B cell (primary cell): ENCODE measurements around the gene ZFP36L1. TPM values are rescaled to one million over a fixed set of nuclear protein-coding genes. Genes with fewer than 3 reads are reported as not detected.

Experiments used
- ATAC-seq: fragments of 200-7000 bp; cut with Tn5 transposase; one replicate; pipeline ENCODE4 v1.10.0; 2021; ENCODE audit warnings: low read depth, mild to moderate bottlenecking, moderate number of reproducible peaks, moderate library complexity
- CTCF ChIA-PET: fragments of 350-600 bp; sonication (Branson Sonifier 250); formaldehyde crosslinking; loops from one replicate; lab custom pipeline; 2021; ENCODE audit warnings: antibody characterized with exemption, inconsistent platforms; lab: Charles Lee
- POLR2A ChIA-PET: fragments of 350-600 bp; sonication (Branson Sonifier 250); formaldehyde crosslinking; loops from one replicate; lab custom pipeline; 2021; ENCODE audit warnings: antibody characterized with exemption; lab: Charles Lee
- DNase-seq: peaks from one replicate; pipeline ENCODE4 v3.0.0; 2013
- H2AFZ ChIP-seq: 2 replicates; pipeline ENCODE4 v1.6.1; 2012; ENCODE audit warnings: mild to moderate bottlenecking, low read depth, low read length; ENCODE audit not compliant: insufficient read depth, poor library complexity, severe bottlenecking
- H3K27ac ChIP-seq, 2 donors: 1 replicate in 1 of 2; 2 replicates in 1 of 2; pipeline ENCODE4 v1.5.1; 2012 to 2013; ENCODE audit warnings: low read length in 2 of 2, mild to moderate bottlenecking in 2 of 2, moderate library complexity in 1 of 2
- H3K27me3 ChIP-seq, 4 experiments: fragments of 200-600 bp in 1 of 4; sonication (generic) in 1 of 4; replicated peaks in 1 of 4; 1 replicate in 2 of 4; 2 replicates in 2 of 4; pipeline versions ENCODE4 v1.6.1 to v1.7.0; 2013 to 2016; ENCODE audit warnings: low read length in 3 of 4, mild to moderate bottlenecking in 2 of 4, mixed read lengths in 1 of 4, moderate library complexity in 1 of 4; ENCODE audit not compliant: insufficient read depth in 4 of 4, control insufficient read depth in 3 of 4; ENCODE audit errors: control extremely low read depth in 1 of 4
- H3K36me3 ChIP-seq, 2 experiments: replicated peaks in 1 of 2; 1 replicate in 1 of 2; 2 replicates in 1 of 2; pipeline versions ENCODE4 v1.6.1 to v1.7.1; 2013; ENCODE audit warnings: low read length in 1 of 2; ENCODE audit not compliant: insufficient read depth in 2 of 2, control insufficient read depth in 1 of 2; ENCODE audit errors: control extremely low read depth in 1 of 2, extremely low read depth in 1 of 2
- H3K4me1 ChIP-seq, 2 donors: fragments of 200-600 bp in 1 of 2; sonication (generic) in 1 of 2; 1 replicate in 1 of 2; 2 replicates in 1 of 2; pipeline versions ENCODE4 v1.5.1 to v1.6.1; 2013 to 2017; ENCODE audit warnings: low read length in 2 of 2; ENCODE audit not compliant: control insufficient read depth in 2 of 2, insufficient read depth in 2 of 2
- H3K4me2 ChIP-seq: replicated peaks from 2 replicates; pipeline ENCODE3; 2012; ENCODE audit warnings: mild to moderate bottlenecking, low read depth, low read length; ENCODE audit not compliant: poor library complexity, severe bottlenecking
- H3K4me3 ChIP-seq, 5 experiments: fragments of 200-600 bp in 1 of 5; sonication (generic) in 1 of 5; 1 replicate in 3 of 5; 2 replicates in 2 of 5; pipeline versions ENCODE4 v1.5.1 to v1.7.0; 2011 to 2016; ENCODE audit warnings: low read length in 4 of 5, mild to moderate bottlenecking in 4 of 5, low read depth in 2 of 5, control low read depth in 1 of 5, moderate library complexity in 1 of 5; ENCODE audit not compliant: insufficient read depth in 1 of 5; ENCODE audit errors: control extremely low read depth in 1 of 5, extremely low read depth in 1 of 5
- H3K79me2 ChIP-seq: fragments of 200-600 bp; sonication (generic); one replicate; pipeline ENCODE4 v1.6.0; 2016; ENCODE audit warnings: low read length; ENCODE audit not compliant: control insufficient read depth, insufficient read depth
- H3K9ac ChIP-seq: fragments of 200-600 bp; sonication (generic); 2 replicates; pipeline ENCODE4 v1.6.1; 2017; ENCODE audit warnings: mild to moderate bottlenecking, low read length, moderate library complexity
- H3K9me3 ChIP-seq, 3 donors: one replicate each; pipeline versions ENCODE4 v1.6.1 to v1.7.1; 2013; ENCODE audit warnings: low read length in 2 of 3; ENCODE audit not compliant: control insufficient read depth in 2 of 3, insufficient read depth in 1 of 3; ENCODE audit errors: control extremely low read depth in 1 of 3
- H4K20me1 ChIP-seq: 2 replicates; pipeline ENCODE4 v1.6.0; 2012; ENCODE audit warnings: mild to moderate bottlenecking, low read length; ENCODE audit not compliant: insufficient read depth, control insufficient read depth, poor library complexity, severe bottlenecking
- H3K27ac Mint-ChIP-seq: one replicate; pipeline ENCODE4 v1.8.0; 2021; ENCODE audit warnings: mixed read lengths
- H3K27me3 Mint-ChIP-seq: one replicate; pipeline ENCODE4 v1.8.0; 2021; ENCODE audit warnings: mixed read lengths
- H3K4me1 Mint-ChIP-seq: one replicate; pipeline ENCODE4 v1.8.0; 2021; ENCODE audit warnings: mixed read lengths
- H3K4me3 Mint-ChIP-seq: one replicate; pipeline ENCODE4 v1.8.0; 2021; ENCODE audit warnings: mixed read lengths
- H3K9me3 Mint-ChIP-seq: one replicate; pipeline ENCODE4 v1.8.0; 2022; ENCODE audit warnings: mixed read lengths; ENCODE audit not compliant: insufficient read depth
- CTCF ChIP-seq: fragments of 200-600 bp; IDR thresholded peaks from one replicate; pipeline ENCODE4 v1.8.0; 2022; ENCODE audit warnings: antibody characterized with exemption, mild to moderate bottlenecking
- EZH2 ChIP-seq: IDR thresholded peaks from 2 replicates; pipeline ENCODE4 v1.6.1; 2012; ENCODE audit warnings: borderline replicate concordance, low read depth, mild to moderate bottlenecking, moderate library complexity, low read length; ENCODE audit not compliant: insufficient read depth, poor library complexity, severe bottlenecking
- WGBS: methylation state at CpG from one replicate; pipeline ENCODE4 v1.1.5; 2013; ENCODE audit warnings: missing lambda C conversion rate; ENCODE audit not compliant: insufficient coverage; 5-methylcytosine and 5-hydroxymethylcytosine counted together
- intact Hi-C: fragments of 100-400 bp; cut with micrococcal nuclease; formaldehyde crosslinking; loops from one replicate; pipeline ENCODE4 v1.10.0; 2022
- polyA plus RNA-seq: library from polyadenylated mRNA; depleted of rRNA; stranded (reverse); fragments of >200 nt; gene quantifications from 2 replicates; pipeline ENCODE4 v1.2.3, GENCODE V29; 2012
- total RNA-seq, 2 donors: library from RNA; stranded (reverse); fragments of 120-200 nt in 1 of 2; gene quantifications; 1 replicate in 1 of 2; 2 replicates in 1 of 2; pipeline versions ENCODE4 v1.2.3 to v1.2.4, GENCODE V29; 2013 to 2022

ZFP36L1 gene
- total and polyA plus RNA-seq, 2 donors (not counting 1 experiment from before 2014, with no cell fraction given) = 572 to 983 TPM

- H2AFZ ChIP-seq = no peak overlapping the region
- H3K36me3 ChIP-seq = peaks cover 0 to 44% of the 10 kb centered on the region in 2 experiments
- no peak overlapping the region for H3K9ac ChIP-seq
- no peak overlapping the region for H3K4me3 ChIP-seq
- no peaks in the 10 kb centered on the region for H3K9me3 Mint-ChIP-seq
- peaks cover 25% of the 10 kb centered on the region for H3K79me2 ChIP-seq
- peak overlapping the region; percentile 41 to 80 for H3K27ac ChIP-seq
- CTCF ChIA-PET = interaction anchor here (0.6 to 16.1 kb wide), 15 partner anchors 28 to 543 kb away, joined by 3 to 263 read pairs (median 4); no protein-coding TSS in a partner anchor
- peaks cover 38 to 67% of the 10 kb centered on the region in 2 donors for H3K4me1 ChIP-seq
- POLR2A ChIA-PET = interaction anchor here (0.7 to 10.0 kb wide), 14 partner anchors 10 to 538 kb away, joined by 3 to 416 read pairs (median 4); no protein-coding TSS in a partner anchor
- ATAC-seq (peak; percentile 11), DNase-seq (peak; percentile 48)
- no peaks in the 10 kb centered on the region for H3K27me3 ChIP-seq
- intact Hi-C loops = loop anchor here (2.0 to 5.0 kb wide), 3 partner anchors 43 to 274 kb away; no protein-coding TSS in a partner anchor
- peak overlapping the region; percentile 71 for H3K4me3 Mint-ChIP-seq
- H3K4me2 ChIP-seq = peak overlapping the region; percentile 95
- 73% methylated on average over 2 of the region's 5 CpGs for WGBS
- peaks cover 66% of the 10 kb centered on the region for H3K4me1 Mint-ChIP-seq
- H3K27me3 Mint-ChIP-seq = no peaks in the 10 kb centered on the region
- H4K20me1 ChIP-seq = peaks cover 48% of the 10 kb centered on the region
- TF ChIP-seq CTCF = no peak
- TF ChIP-seq EZH2 = no peak
- no peaks in the 10 kb centered on the region for H3K9me3 ChIP-seq
- peak overlapping the region; percentile 88 for H3K27ac Mint-ChIP-seq
Observed at GRCh38 chr14:68785534-68786490, 7.1 kb downstream of the ZFP36L1 start.
